MM.1S (cell line): Measurements from ENCODE around the gene VMP1.

Source experiments
- CTCF ChIP-seq: fragments of 300-600 bp; sonication (generic); IDR thresholded peaks from 2 replicates; pipeline ENCODE4 v1.5.1; 2016; ENCODE audit warnings: antibody characterized with exemption, low read length, mixed read lengths
- EZH2 ChIP-seq: fragments of 300-600 bp; sonication (generic); optimal IDR thresholded peaks from 2 replicates; pipeline ENCODE3; 2017; ENCODE audit warnings: low read depth, mild to moderate bottlenecking, antibody characterized with exemption, low read length, mixed read lengths
- EZH2phosphoT487 ChIP-seq: fragments of 300-600 bp; sonication (generic); IDR thresholded peaks from 2 replicates; pipeline ENCODE4 v1.6.1; 2018; ENCODE audit warnings: antibody characterized with exemption, low read length

GRCh38 chr17:59798111-59798510 lies 90.7 kb downstream of the VMP1 start:
- TF ChIP-seq CTCF = no peak
- TF ChIP-seq EZH2 = no peak
- TF ChIP-seq EZH2phosphoT487 = no peak
